ENCODE results near the gene COPB1.

COPB1 gene

GRCh38 chr11:14424096-14424495 lies 75.5 kb downstream of the COPB1 start:
- no peak for DNase-seq

GRCh38 chr11:14423633-14424032 lies 76.0 kb downstream of the COPB1 start:
- no peak for DNase-seq

GRCh38 chr11:14422814-14423182 lies 76.8 kb downstream of the COPB1 start:
- DNase-seq, result no peak

- no peak for DNase-seq
Measured at GRCh38 chr11:14422052-14422813, 77.4 kb downstream of the COPB1 start.

- DNase-seq, result no peak
Measured at GRCh38 chr11:14420223-14420622, 79.4 kb downstream of the COPB1 start.

GRCh38 chr11:14418801-14419417 lies 80.7 kb downstream of the COPB1 start:
- no peak for DNase-seq

- no peak for DNase-seq
Measured at GRCh38 chr11:14417617-14418374, 81.8 kb downstream of the COPB1 start.

GRCh38 chr11:14417186-14417585 lies 82.4 kb downstream of the COPB1 start:
- no peak for DNase-seq

GRCh38 chr11:14414470-14415461 lies 84.8 kb downstream of the COPB1 start:
- peak; percentile 81 for DNase-seq

- DNase-seq, result peak; percentile 26
Measured at GRCh38 chr11:14413307-14414069, 86.1 kb downstream of the COPB1 start.

GRCh38 chr11:14411818-14412217 lies 87.8 kb downstream of the COPB1 start:
- no peak for DNase-seq

- no peak for DNase-seq
Measured at GRCh38 chr11:14409891-14410290, 89.7 kb downstream of the COPB1 start.

GRCh38 chr11:14408612-14409011 lies 91.0 kb downstream of the COPB1 start:
- DNase-seq, result no peak

Measured in stimulated activated CD4-positive, alpha-beta T cell treated with anti-CD3 and anti-CD28 coated beads, Interleukin-15, amount 100 ng/mL, for 24 hours (primary cell).